Endothelial cell of umbilical vein (primary cell): Measurements from ENCODE around the gene EFCC1. TPM values are rescaled to one million over a fixed set of nuclear protein-coding genes. Genes with fewer than 3 reads are reported as not detected.

Experiments used
- BruUV-seq: library from RNA; stranded (reverse); fragments of 400-500 nt; replicated peaks from 2 replicates; lab custom pipeline; 2021; lab: Mats Ljungman, UMichigan
- CTCF ChIA-PET: fragments of 300-600, 350-600 bp; sonication (Branson Sonifier 250); formaldehyde crosslinking; loops from one replicate; lab custom pipeline; 2021; ENCODE audit warnings: antibody characterized with exemption, inconsistent platforms; lab: Charles Lee
- POLR2A ChIA-PET: fragments of 300-600, 350-600 bp; sonication (Branson Sonifier 250); formaldehyde crosslinking; loops from one replicate; lab custom pipeline; 2021; ENCODE audit warnings: antibody characterized with exemption, inconsistent platforms; lab: Charles Lee
- DNase-seq: peaks from one replicate; pipeline ENCODE4 v3.0.0-alpha.2; 2011; ENCODE audit warnings: low read depth, low spot score
- FAIRE-seq: peaks from 2 replicates; lab custom pipeline; 2011; peaks lifted over from hg19 to GRCh38; lab: Jason Lieb, UNC
- H2AFZ ChIP-seq: 2 replicates; pipeline ENCODE4 v1.6.0; 2012; ENCODE audit warnings: low read depth, low read length, control low read depth, inconsistent platforms
- H3K27ac ChIP-seq: 2 replicates; pipeline ENCODE4 v1.5.1; 2011; ENCODE audit warnings: low read depth, mild to moderate bottlenecking, control low read depth, low read length, moderate library complexity; ENCODE audit not compliant: insufficient read depth
- H3K27me3 ChIP-seq, 2 experiments: 2 replicates each; pipeline versions ENCODE4 v1.6.0 to v1.6.1; 2011; ENCODE audit warnings: low read length in 2 of 2, mixed read lengths in 1 of 2; ENCODE audit not compliant: control insufficient read depth in 2 of 2, insufficient read depth in 2 of 2
- H3K36me3 ChIP-seq, 2 experiments: 2 replicates in 1 of 2; 3 replicates in 1 of 2; pipeline ENCODE4 v1.5.1; 2011; ENCODE audit warnings: low read length in 2 of 2, mild to moderate bottlenecking in 1 of 2, moderate library complexity in 1 of 2; ENCODE audit not compliant: control insufficient read depth in 2 of 2, insufficient read depth in 2 of 2; ENCODE audit errors: extremely low read depth in 1 of 2
- H3K4me1 ChIP-seq: 3 replicates; pipeline ENCODE4 v1.5.1; 2011; ENCODE audit warnings: mild to moderate bottlenecking, low read length; ENCODE audit not compliant: control insufficient read depth, insufficient read depth; ENCODE audit errors: extremely low read depth
- H3K4me2 ChIP-seq: 2 replicates; pipeline ENCODE4 v1.6.1; 2011; ENCODE audit warnings: low read length, control low read depth, mixed read lengths; ENCODE audit not compliant: insufficient read depth
- H3K4me3 ChIP-seq, 3 experiments: fragments of 200-600 bp in 1 of 3; sonication (generic), shearing (Covaris generic) in 1 of 3; replicated peaks in 1 of 3; 2 replicates each; pipeline ENCODE4 v1.5.1; 2011 to 2016; ENCODE audit warnings: control low read depth in 3 of 3, low read length in 3 of 3, mild to moderate bottlenecking in 2 of 3, inconsistent platforms in 1 of 3, low read depth in 1 of 3, moderate library complexity in 1 of 3; ENCODE audit not compliant: insufficient read depth in 1 of 3
- H3K79me2 ChIP-seq: 2 replicates; pipeline ENCODE4 v1.6.0; 2012; ENCODE audit warnings: low read length, inconsistent platforms; ENCODE audit not compliant: control insufficient read depth, insufficient read depth
- H3K9ac ChIP-seq: replicated peaks from 2 replicates; pipeline ENCODE3; 2011; ENCODE audit warnings: low read length, control low read depth; ENCODE audit not compliant: insufficient read depth; ENCODE audit errors: extremely low read depth
- H3K9me1 ChIP-seq: replicated peaks from 3 replicates; pipeline ENCODE4 v1.6.0; 2011; ENCODE audit warnings: mild to moderate bottlenecking, low read length; ENCODE audit not compliant: control insufficient read depth, insufficient read depth; ENCODE audit errors: extremely low read depth
- H3K9me3 ChIP-seq: replicated peaks from 2 replicates; pipeline ENCODE4 v1.5.1; 2012; ENCODE audit warnings: low read length, inconsistent platforms; ENCODE audit not compliant: control insufficient read depth, insufficient read depth
- H4K20me1 ChIP-seq: replicated peaks from 2 replicates; pipeline ENCODE3; 2011; ENCODE audit warnings: mild to moderate bottlenecking, low read length; ENCODE audit not compliant: control insufficient read depth, insufficient read depth; ENCODE audit errors: extremely low read depth
- CTCF ChIP-seq, 2 donors: IDR thresholded peaks; 1 replicate in 1 of 2; 2 replicates in 1 of 2; pipeline ENCODE4 v1.5.1; 2011; ENCODE audit warnings: low read length in 2 of 2, mild to moderate bottlenecking in 2 of 2, moderate library complexity in 2 of 2, control low read depth in 1 of 2, inconsistent platforms in 1 of 2, low read depth in 1 of 2; ENCODE audit not compliant: insufficient read depth in 1 of 2; ENCODE audit errors: extremely low read depth in 1 of 2
- EZH2 ChIP-seq: IDR thresholded peaks from 2 replicates; pipeline ENCODE4 v1.6.1; 2012; ENCODE audit warnings: borderline replicate concordance, low read depth, mild to moderate bottlenecking, moderate library complexity, low read length, inconsistent platforms; ENCODE audit not compliant: severe bottlenecking
- JUN ChIP-seq: IDR thresholded peaks from 2 replicates; pipeline ENCODE4 v1.6.1; 2011; ENCODE audit warnings: borderline replicate concordance, low read depth; ENCODE audit not compliant: insufficient read length, insufficient read depth
- MYC ChIP-seq: IDR thresholded peaks from one replicate; pipeline ENCODE4 v1.6.1; 2011; ENCODE audit warnings: mild to moderate bottlenecking, low read depth, low read length
- dilution Hi-C: fragments of 300-500 bp; cut with MboI; formaldehyde crosslinking; loops from one replicate; pipeline ENCODE4 v1.15.0; 2019; ENCODE audit warnings: low sequenced_read_pairs; ENCODE audit not compliant: extremely low pct_ligation_motif_present
- intact Hi-C: fragments of 100-400 bp; cut with micrococcal nuclease; formaldehyde crosslinking; loops from one replicate; pipeline ENCODE4 v1.10.0; 2022
- polyA plus RNA-seq, 4 experiments: library from polyadenylated mRNA; depleted of rRNA in 3 of 4; stranded (reverse) in 3 of 4; unstranded in 1 of 4; fragments of >200 nt; gene quantifications; 2 replicates each; pipeline versions ENCODE4 v1.2.1 to v1.2.3, GENCODE V29; 2011 to 2012; ENCODE audit warnings: missing spikeins in 1 of 4
- total RNA-seq: library from RNA; stranded (reverse); gene quantifications from 2 replicates; pipeline ENCODE4 v1.2.3, GENCODE V29; 2021

Gene EFCC1
- total and polyA plus RNA-seq, 2 donors (not counting 3 experiments of a cell fraction or from before 2014, with no cell fraction given), result 0.73 to 1.3 TPM

GRCh38 chr3:128965280-128965679 lies 35.8 kb upstream of the EFCC1 start:
- POLR2A ChIA-PET, result interaction anchor here (0.6 kb wide), 1 partner anchor 206 kb away, joined by 3 read pairs; no protein-coding TSS in a partner anchor
- H3K9me3 ChIP-seq, result no peaks in the 10 kb centered on the region
- intact Hi-C loops, result no loop called here

More at GRCh38 chr3:128965280-128965679, 35.8 kb upstream of the EFCC1 start:
- BruUV-seq, result no TSS peak
- dilution Hi-C loops, result no loop called here
- Histone ChIP-seq H3K36me3 (no peaks in the 10 kb centered on the region), H3K27me3 (no peaks in the 10 kb centered on the region), H3K4me2 (no peak overlapping the region), H4K20me1 (no peaks in the 10 kb centered on the region), H3K4me3 (no peak overlapping the region), H3K9me1 (no peaks in the 10 kb centered on the region), H3K27ac (no peak overlapping the region), H3K9ac (no peak overlapping the region), H3K79me2 (no peaks in the 10 kb centered on the region), H2AFZ (no peak overlapping the region), H3K4me1 (no peaks in the 10 kb centered on the region)
- DNase-seq (no peak), FAIRE-seq (no peak)
- TF ChIP-seq CTCF (IDR thresholded peaks at IDR 0.05; ENCODE audit: extremely low read depth in 1 of 2, insufficient read depth in 1 of 2, low read depth in 1 of 2, low read length in 2 of 2) (no peak), JUN (no peak), EZH2 (no peak), MYC (no peak)
- CTCF ChIA-PET, result no interaction called here
